IgD-negative memory B cell (primary cell): ENCODE measurements around the gene PCK2. TPM values are rescaled to one million over a fixed set of nuclear protein-coding genes. Genes with fewer than 3 reads are reported as not detected.
A peak's percentile ranks its signal among the peaks of the same experiment; 100 is the strongest.

Experiments
- H3K27ac Mint-ChIP-seq, 3 donors: one replicate each; pipeline ENCODE4 v1.8.0; 2020 to 2022; ENCODE audit warnings: mild to moderate bottlenecking in 3 of 3, mixed read lengths in 3 of 3, moderate library complexity in 1 of 3
- H3K27me3 Mint-ChIP-seq: one replicate; pipeline ENCODE4 v1.8.0; 2021; ENCODE audit warnings: mixed read lengths
- H3K36me3 Mint-ChIP-seq: one replicate; pipeline ENCODE4 v1.8.0; 2020; ENCODE audit warnings: mild to moderate bottlenecking, mixed read lengths
- H3K4me1 Mint-ChIP-seq, 3 donors: one replicate each; pipeline ENCODE4 v1.8.0; 2020 to 2022; ENCODE audit warnings: mixed read lengths in 3 of 3, mild to moderate bottlenecking in 1 of 3
- H3K4me3 Mint-ChIP-seq, 4 donors: one replicate each; pipeline ENCODE4 v1.8.0; 2020 to 2022; ENCODE audit warnings: mild to moderate bottlenecking in 4 of 4, mixed read lengths in 4 of 4, moderate library complexity in 3 of 4
- H3K9me3 Mint-ChIP-seq, 3 donors: one replicate each; pipeline ENCODE4 v1.8.0; 2020 to 2021; ENCODE audit warnings: mixed read lengths in 3 of 3, mild to moderate bottlenecking in 1 of 3
- polyA plus RNA-seq: library from polyadenylated mRNA; unstranded; fragments of 300-500 nt; fragmentation: Illumina TruSeq; gene quantifications from one replicate; pipeline ENCODE4 v1.2.3, GENCODE V29; 2021

The PCK2 gene
- polyA plus RNA-seq, 1 donor from 2014 or later, result 50.2 TPM

- peak overlapping the region; percentile 34 to 88 (median 64) for H3K4me3 Mint-ChIP-seq
- H3K36me3 Mint-ChIP-seq, result peaks cover 4% of the 10 kb centered on the region
- H3K9me3 Mint-ChIP-seq, result no peaks in the 10 kb centered on the region
- H3K4me1 Mint-ChIP-seq, result peaks cover 16 to 35% (median 33%) of the 10 kb centered on the region in 3 donors
- no peaks in the 10 kb centered on the region for H3K27me3 Mint-ChIP-seq
- H3K27ac Mint-ChIP-seq, result peak overlapping the region; percentile 74 to 82 (median 81)
These were observed 28.3 kb downstream of the PCK2 start for GRCh38 chr14:24122416-24122815.

DNA sequence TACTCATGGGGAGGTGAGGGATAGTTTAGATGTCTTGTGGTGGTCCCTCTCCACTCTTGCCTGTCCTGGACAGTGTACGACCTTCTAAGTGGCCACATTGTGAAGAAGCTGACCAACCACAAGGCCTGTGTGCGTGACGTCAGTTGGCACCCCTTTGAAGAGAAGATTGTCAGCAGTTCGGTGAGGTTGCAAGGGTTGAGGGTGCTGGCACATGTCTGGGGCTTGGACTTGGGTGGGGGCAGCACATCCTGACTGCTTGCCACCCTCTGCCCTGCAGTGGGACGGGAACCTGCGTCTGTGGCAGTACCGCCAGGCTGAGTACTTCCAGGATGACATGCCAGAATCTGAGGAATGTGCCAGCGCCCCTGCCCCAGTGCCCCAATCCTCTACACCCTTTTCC, 28.8 kb downstream of the PCK2 start:
- Mint-ChIP-seq H3K4me1 (peaks cover 18 to 39% (median 38%) of the 10 kb centered on the region in 3 donors), H3K27me3 (no peaks in the 10 kb centered on the region), H3K4me3 (peak overlapping the region in 3 of 4 donors; percentile 34 to 88 (median 73)), H3K36me3 (peaks cover 4% of the 10 kb centered on the region), H3K9me3 (no peaks in the 10 kb centered on the region), H3K27ac (peak overlapping the region; percentile 74 to 98 (median 81))

DNA sequence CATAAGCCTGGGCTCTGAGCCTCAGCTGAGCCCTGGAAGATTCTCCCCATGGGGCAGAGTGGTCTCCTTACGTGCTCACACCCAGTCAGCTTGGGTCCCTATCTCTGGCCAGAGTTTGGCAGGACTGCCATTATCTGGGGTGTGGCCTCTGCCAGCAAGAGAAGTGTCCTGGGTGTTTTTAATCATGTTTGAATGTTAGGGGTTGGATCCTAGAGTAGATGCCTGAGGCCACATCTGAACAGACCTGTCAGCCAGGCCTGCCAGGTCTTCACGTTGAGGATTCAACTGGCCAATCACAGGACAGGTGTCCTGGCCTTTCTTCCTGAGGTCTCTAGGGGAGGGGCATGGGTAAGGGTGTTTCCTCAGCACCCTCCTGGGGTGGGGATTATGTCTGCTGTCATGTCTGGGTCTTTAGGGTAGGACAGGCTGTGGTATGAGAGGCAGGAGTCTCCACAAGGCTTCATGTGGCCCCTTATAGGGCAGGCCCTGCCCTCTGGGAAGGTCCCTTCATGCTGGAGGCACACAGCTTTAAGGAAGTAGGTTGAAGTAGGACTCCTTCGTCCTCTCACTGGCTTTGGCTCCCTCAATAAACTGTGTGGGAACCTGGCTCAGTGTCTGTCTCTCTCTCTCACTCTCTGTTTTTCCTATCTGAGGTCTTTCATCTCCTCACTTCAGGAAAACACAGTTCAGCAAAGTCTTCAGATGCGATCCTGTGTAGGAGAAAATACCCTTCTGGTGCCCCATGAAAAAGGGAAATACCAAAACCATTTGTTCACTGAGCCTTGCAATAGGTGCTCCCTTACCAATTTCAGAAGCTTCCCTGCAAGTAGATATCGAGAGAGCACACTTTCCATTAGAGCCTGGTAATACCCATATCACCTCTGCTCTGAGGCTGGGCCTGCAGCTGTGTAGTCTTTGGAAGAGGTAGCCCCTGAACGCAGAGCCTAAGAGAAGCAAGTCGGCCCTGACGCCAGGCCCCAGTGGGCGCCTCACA, 29.6 kb downstream of the PCK2 start:
- H3K4me1 Mint-ChIP-seq, result peaks cover 20 to 40% (median 36%) of the 10 kb centered on the region in 3 donors
- H3K9me3 Mint-ChIP-seq, result no peaks in the 10 kb centered on the region
- H3K27me3 Mint-ChIP-seq, result no peaks in the 10 kb centered on the region
- H3K4me3 Mint-ChIP-seq, result peak overlapping the region; percentile 31 to 75 (median 54)
- peaks cover 4% of the 10 kb centered on the region for H3K36me3 Mint-ChIP-seq
- peak overlapping the region; percentile 74 to 98 (median 81) for H3K27ac Mint-ChIP-seq

GRCh38 chr14:24126939-24127338, 32.8 kb downstream of the PCK2 start:
- Mint-ChIP-seq H3K4me3 (no peak overlapping the region), H3K4me1 (peaks cover 20 to 41% (median 35%) of the 10 kb centered on the region in 3 donors), H3K36me3 (peaks cover 5% of the 10 kb centered on the region), H3K27ac (peak overlapping the region in 1 of 3 donors; percentile 60), H3K9me3 (no peaks in the 10 kb centered on the region), H3K27me3 (no peaks in the 10 kb centered on the region)

DNA sequence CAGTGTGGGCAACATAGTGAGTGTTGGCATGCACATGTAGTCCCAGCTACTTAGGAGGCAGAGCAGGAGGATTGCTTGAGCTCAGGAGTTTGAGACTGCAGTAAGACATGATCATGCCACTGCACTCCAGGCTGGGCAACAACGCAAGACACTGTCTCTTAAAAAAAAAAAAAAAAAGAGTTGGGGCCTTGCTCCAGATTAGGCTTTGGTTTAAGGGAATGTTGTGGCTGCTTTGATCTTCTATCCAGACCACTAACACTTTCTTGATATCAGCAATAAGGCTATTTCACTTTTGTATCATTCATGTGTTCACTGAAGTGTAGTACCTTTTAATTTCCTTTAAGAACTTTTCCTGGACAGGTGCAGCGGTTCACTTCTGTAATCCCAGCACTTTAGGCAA, 33.6 kb downstream of the PCK2 start:
- Mint-ChIP-seq H3K27ac (peak overlapping the region in 1 of 3 donors; percentile 60), H3K27me3 (no peaks in the 10 kb centered on the region), H3K4me3 (peak overlapping the region in 1 of 4 donors; percentile 63), H3K4me1 (peaks cover 18 to 43% (median 34%) of the 10 kb centered on the region in 3 donors), H3K36me3 (peaks cover 5% of the 10 kb centered on the region), H3K9me3 (no peaks in the 10 kb centered on the region)

- no peak overlapping the region for H3K27ac Mint-ChIP-seq
- H3K36me3 Mint-ChIP-seq, result peaks cover 5% of the 10 kb centered on the region
- no peak overlapping the region for H3K4me3 Mint-ChIP-seq
- peaks cover 11 to 30% (median 25%) of the 10 kb centered on the region in 3 donors for H3K4me1 Mint-ChIP-seq
- H3K27me3 Mint-ChIP-seq, result no peaks in the 10 kb centered on the region
- H3K9me3 Mint-ChIP-seq, result no peaks in the 10 kb centered on the region
These were observed 35.4 kb downstream of the PCK2 start for GRCh38 chr14:24129410-24129998.

GRCh38 chr14:24130380-24130716, 36.2 kb downstream of the PCK2 start, which contains the start of gene FITM1:
Gene FITM1, plus strand, starts transcription at chr14:24130659. Its CDS starts 905 bp downstream, at chr14:24131564.
- peaks cover 9 to 30% (median 24%) of the 10 kb centered on the region in 3 donors for H3K4me1 Mint-ChIP-seq
- peak within 1 kb of the TSS in 1 of 3 donors; percentile 19 for H3K27ac Mint-ChIP-seq
- H3K36me3 Mint-ChIP-seq, result peaks cover 3% of the 10 kb centered on the region
- H3K27me3 Mint-ChIP-seq, result no peaks in the 10 kb centered on the region
- peak within 1 kb of the TSS in 1 of 4 donors; percentile 46 for H3K4me3 Mint-ChIP-seq
- H3K9me3 Mint-ChIP-seq, result no peaks in the 10 kb centered on the region

DNA sequence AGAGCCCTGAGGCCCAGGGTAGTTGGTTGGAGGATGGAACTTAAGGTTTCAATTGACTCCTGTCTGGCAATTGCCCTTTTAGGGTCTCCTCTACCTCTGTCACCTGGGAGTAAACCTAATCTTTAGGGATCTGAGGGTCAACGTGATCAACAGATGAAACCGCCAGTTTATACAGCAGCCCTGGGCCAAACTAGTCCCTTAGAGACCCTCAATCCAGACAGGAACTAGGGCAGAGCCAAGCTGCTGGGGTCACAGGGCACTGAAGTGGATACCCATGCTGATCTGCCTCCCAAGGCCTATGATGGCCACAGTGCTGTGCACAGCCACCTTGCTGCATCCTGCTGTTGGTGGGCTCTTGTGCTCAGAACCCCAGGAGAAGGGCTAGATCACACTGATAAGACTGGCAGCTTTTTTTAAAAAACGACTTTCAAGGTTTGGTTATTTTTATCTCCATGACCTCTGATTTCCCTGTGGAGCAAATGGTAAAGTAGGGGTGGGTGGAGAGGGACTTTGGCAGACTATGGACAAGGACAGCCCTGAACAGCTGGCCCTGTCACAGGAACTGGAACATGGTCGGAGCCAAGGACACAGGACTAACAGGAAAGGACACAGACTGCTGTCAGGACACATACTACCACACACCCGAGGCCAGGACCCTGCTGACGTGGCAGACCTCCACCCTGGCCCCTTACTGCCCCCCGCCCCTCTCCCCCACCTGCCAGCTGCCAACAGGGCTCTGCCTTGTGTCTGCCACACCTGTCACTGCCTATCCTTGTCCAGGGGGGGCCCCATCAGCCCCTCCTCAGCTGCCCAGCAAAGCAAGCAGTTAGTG, 36.8 kb downstream of the PCK2 start:
- Mint-ChIP-seq H3K27me3 (no peaks in the 10 kb centered on the region), H3K4me1 (peaks cover 9 to 30% (median 26%) of the 10 kb centered on the region in 3 donors), H3K36me3 (peaks cover 3% of the 10 kb centered on the region), H3K27ac (peak overlapping the region in 1 of 3 donors; percentile 19), H3K4me3 (peak overlapping the region in 1 of 4 donors; percentile 46), H3K9me3 (no peaks in the 10 kb centered on the region)

GRCh38 chr14:24131549-24131966, 37.4 kb downstream of the PCK2 start:
- H3K36me3 Mint-ChIP-seq, result peaks cover 3% of the 10 kb centered on the region
- H3K9me3 Mint-ChIP-seq, result no peaks in the 10 kb centered on the region
- no peak overlapping the region for H3K27ac Mint-ChIP-seq
- no peak overlapping the region for H3K4me3 Mint-ChIP-seq
- H3K27me3 Mint-ChIP-seq, result no peaks in the 10 kb centered on the region
- H3K4me1 Mint-ChIP-seq, result peaks cover 10 to 30% (median 26%) of the 10 kb centered on the region in 3 donors

- Mint-ChIP-seq H3K27me3 (no peaks in the 10 kb centered on the region), H3K36me3 (peaks cover 3% of the 10 kb centered on the region), H3K4me3 (peak overlapping the region in 1 of 4 donors; percentile 82), H3K9me3 (no peaks in the 10 kb centered on the region), H3K4me1 (peaks cover 17 to 33% (median 26%) of the 10 kb centered on the region in 3 donors), H3K27ac (peak overlapping the region in 1 of 3 donors; percentile 90)
These were observed 38.1 kb downstream of the PCK2 start for GRCh38 chr14:24132061-24132685.

DNA sequence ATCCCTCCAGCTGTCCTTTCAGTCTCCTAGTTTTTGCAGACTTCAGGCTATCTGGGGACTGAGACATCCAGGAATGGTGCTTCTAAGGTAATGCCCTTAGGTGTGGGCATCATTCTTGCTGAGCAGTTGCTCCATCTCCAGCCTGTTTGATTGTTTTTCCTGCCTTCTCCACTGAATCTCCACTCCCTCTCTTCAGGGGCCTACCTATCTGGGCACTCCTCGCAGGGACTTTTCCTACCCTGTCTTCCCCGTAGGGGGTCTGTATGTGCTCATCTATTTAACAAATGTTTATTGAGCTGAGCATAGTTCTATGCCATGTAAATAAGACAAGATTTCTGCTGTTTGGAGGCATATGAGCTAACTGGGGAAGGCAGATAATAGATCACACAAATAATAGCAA, 38.9 kb downstream of the PCK2 start:
- Mint-ChIP-seq H3K4me3 (peak overlapping the region in 1 of 4 donors; percentile 66), H3K4me1 (peaks cover 15 to 29% (median 20%) of the 10 kb centered on the region in 3 donors), H3K9me3 (no peaks in the 10 kb centered on the region), H3K27me3 (no peaks in the 10 kb centered on the region), H3K27ac (peak overlapping the region in 1 of 3 donors; percentile 90), H3K36me3 (peaks cover 3% of the 10 kb centered on the region)

DNA sequence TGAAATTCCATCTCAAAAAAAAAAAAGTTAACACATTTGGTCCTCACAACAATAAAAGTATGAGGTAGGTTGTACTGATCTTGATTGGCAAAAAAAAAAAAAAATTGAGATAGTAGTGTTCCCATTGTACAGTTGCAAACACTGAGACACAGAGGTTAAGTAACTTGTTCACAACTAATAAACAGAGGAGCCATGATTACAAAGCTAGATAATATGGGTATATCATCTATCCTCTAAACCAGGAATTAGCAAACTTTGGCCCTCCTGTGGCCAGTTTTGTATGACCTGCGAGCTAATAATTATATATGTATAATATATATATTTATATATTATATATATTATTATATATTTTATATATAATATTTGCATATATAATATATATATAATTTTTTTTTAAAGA, 39.6 kb downstream of the PCK2 start:
- Mint-ChIP-seq H3K27ac (no peak overlapping the region), H3K4me3 (no peak overlapping the region), H3K9me3 (no peaks in the 10 kb centered on the region), H3K27me3 (no peaks in the 10 kb centered on the region), H3K4me1 (peaks cover 17 to 32% (median 19%) of the 10 kb centered on the region in 3 donors), H3K36me3 (peaks cover 5% of the 10 kb centered on the region)

DNA sequence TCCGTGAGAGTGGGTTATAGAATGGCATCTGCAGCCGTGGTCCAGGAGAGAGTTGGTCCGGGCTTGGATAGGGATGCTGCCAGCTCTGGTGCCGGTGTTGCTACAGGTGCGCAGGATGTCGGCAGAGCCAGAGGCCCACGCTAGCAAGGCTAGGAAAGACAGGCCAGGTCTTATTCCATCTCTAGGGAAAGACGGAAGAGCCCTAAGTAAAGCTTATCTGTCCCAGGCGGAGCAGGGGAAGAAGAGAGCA, 41.4 kb downstream of the PCK2 start:
- Mint-ChIP-seq H3K4me3 (peak overlapping the region; percentile 90 to 98 (median 96)), H3K9me3 (no peaks in the 10 kb centered on the region), H3K4me1 (peaks cover 23 to 44% (median 23%) of the 10 kb centered on the region in 3 donors), H3K27ac (peak overlapping the region; percentile 78 to 97 (median 93)), H3K27me3 (no peaks in the 10 kb centered on the region), H3K36me3 (peaks cover 3% of the 10 kb centered on the region)
